C4-2B (cell line): ENCODE measurements around the gene COL7A1.

ENCODE experiments used
- ZFX ChIP-seq: fragments of 450-650 bp; IDR thresholded peaks from 2 replicates; pipeline ENCODE4 v1.6.1; 2017
- TF ChIP-seq, protein P1 (sequence below): fragments of 450-650 bp; conservative IDR thresholded peaks from 2 replicates; pipeline ENCODE4 v1.5.1; 2017; ENCODE audit warnings: mild to moderate bottlenecking

DNA sequence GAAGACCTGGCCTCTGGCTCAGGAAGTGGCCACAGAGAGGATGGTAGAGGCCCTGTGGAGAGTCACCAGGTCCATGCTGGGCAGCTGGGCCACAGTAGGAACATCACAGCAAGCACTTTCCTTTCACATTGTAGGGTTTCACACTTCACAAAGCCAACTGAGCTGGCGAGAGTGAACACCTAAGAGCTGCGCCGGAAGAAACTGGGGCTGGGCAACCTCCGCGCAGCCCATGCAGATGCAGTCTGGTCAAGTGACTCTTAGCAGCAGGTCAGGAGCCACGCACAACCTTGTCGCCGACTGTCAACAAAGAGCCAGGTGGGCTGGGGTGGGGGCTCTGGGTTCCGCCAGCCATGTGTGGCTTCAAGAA is 75.9 kb downstream of the COL7A1 start:
- TF ChIP-seq, protein P1, sequence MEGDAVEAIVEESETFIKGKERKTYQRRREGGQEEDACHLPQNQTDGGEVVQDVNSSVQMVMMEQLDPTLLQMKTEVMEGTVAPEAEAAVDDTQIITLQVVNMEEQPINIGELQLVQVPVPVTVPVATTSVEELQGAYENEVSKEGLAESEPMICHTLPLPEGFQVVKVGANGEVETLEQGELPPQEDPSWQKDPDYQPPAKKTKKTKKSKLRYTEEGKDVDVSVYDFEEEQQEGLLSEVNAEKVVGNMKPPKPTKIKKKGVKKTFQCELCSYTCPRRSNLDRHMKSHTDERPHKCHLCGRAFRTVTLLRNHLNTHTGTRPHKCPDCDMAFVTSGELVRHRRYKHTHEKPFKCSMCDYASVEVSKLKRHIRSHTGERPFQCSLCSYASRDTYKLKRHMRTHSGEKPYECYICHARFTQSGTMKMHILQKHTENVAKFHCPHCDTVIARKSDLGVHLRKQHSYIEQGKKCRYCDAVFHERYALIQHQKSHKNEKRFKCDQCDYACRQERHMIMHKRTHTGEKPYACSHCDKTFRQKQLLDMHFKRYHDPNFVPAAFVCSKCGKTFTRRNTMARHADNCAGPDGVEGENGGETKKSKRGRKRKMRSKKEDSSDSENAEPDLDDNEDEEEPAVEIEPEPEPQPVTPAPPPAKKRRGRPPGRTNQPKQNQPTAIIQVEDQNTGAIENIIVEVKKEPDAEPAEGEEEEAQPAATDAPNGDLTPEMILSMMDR, result no peak
- TF ChIP-seq ZFX, result no peak
